Measurements from ENCODE around the gene CPAMD8. TPM values are rescaled to one million over a fixed set of nuclear protein-coding genes. Genes with fewer than 3 reads are reported as not detected.
"Not testable (repeated sequence)": the region's sequence is repeated elsewhere in the genome, so short reads cannot be mapped to it uniquely, and the experiment has no call there.

Gene CPAMD8
- total RNA-seq, 4 donors from 2014 or later = 5.4 to 9.7 (median 9.1) TPM

DNA sequence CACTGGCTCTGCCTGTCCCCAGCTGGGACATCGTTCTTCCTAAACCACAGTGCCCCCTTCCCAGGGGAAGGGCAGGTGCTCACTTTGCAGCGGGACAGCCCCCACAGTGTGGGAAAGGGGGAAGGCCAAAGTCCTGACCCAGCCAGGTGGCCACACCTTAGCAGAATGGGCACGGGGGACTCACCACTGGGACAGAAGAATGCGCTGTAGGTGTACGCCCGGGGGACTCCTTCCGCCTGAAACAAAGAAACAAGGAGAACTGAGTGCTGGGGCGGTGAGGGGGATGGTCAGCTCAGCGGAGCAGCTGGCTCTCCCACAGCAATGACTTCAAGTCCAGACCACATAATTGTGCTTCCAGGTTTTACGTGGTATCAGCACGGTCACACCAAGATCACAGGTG, 88.4 kb downstream of the CPAMD8 start:
- DNase-seq (ENCODE audit: low spot score in 2 of 2) = no peak
- TF ChIP-seq POLR2AphosphoS5 (IDR thresholded peaks at IDR 0.05) (no peak), POLR2A (IDR thresholded peaks at IDR 0.05) (no peak), EP300 (IDR thresholded peaks at IDR 0.05) (no peak)
- TF ChIP-seq, protein P1, sequence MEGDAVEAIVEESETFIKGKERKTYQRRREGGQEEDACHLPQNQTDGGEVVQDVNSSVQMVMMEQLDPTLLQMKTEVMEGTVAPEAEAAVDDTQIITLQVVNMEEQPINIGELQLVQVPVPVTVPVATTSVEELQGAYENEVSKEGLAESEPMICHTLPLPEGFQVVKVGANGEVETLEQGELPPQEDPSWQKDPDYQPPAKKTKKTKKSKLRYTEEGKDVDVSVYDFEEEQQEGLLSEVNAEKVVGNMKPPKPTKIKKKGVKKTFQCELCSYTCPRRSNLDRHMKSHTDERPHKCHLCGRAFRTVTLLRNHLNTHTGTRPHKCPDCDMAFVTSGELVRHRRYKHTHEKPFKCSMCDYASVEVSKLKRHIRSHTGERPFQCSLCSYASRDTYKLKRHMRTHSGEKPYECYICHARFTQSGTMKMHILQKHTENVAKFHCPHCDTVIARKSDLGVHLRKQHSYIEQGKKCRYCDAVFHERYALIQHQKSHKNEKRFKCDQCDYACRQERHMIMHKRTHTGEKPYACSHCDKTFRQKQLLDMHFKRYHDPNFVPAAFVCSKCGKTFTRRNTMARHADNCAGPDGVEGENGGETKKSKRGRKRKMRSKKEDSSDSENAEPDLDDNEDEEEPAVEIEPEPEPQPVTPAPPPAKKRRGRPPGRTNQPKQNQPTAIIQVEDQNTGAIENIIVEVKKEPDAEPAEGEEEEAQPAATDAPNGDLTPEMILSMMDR (IDR thresholded peaks at IDR 0.05) = no peak
- Histone ChIP-seq H3K4me1 (no peaks in the 10 kb centered on the region), H3K27ac (no peak overlapping the region), H3K27me3 (no peaks in the 10 kb centered on the region), H3K4me3 (no peak overlapping the region), H3K9me3 (peaks cover 8% of the 10 kb centered on the region), H3K36me3 (no peaks in the 10 kb centered on the region)
- WGBS = 82% methylated on average over 7 of the region's 11 CpGs

GRCh38 chr19:16937796-16938195, 88.8 kb downstream of the CPAMD8 start:
- H3K36me3 ChIP-seq; H3K27me3 ChIP-seq; H3K27ac ChIP-seq; H3K9me3 ChIP-seq; H3K4me1 ChIP-seq; H3K4me3 ChIP-seq; DNase-seq (ENCODE audit: low spot score in 2 of 2): not testable (repeated sequence)
- WGBS = 96% methylated on average over 12 of the region's 12 CpGs

DNA sequence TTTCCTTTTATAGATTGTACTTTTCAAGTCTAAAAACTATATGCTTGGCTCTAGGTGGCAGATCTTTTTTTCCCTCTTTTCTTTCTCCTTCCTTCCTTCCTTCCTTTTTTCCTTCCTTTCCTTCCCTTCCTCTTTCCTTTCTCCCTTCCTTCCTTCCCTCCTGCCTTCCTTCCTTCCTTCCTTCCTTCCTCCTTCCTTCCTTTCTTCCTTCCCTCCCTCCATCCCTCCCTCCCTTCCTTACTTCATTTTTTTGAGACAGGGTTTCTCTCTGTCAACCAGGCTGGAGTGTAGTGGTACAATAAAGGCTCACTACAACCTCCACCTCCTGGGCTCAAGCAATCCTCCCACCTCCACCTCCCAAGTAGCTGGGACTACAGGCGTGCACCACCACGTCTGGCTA, 89.7 kb downstream of the CPAMD8 start:
- Histone ChIP-seq H3K9me3 (peaks cover 8% of the 10 kb centered on the region), H3K36me3 (no peaks in the 10 kb centered on the region), H3K4me3 (no peak overlapping the region), H3K27me3 (no peaks in the 10 kb centered on the region), H3K4me1 (no peaks in the 10 kb centered on the region), H3K27ac (no peak overlapping the region)
- WGBS = 92% methylated on average over 2 of the region's 2 CpGs
- no peak for DNase-seq (ENCODE audit: low spot score in 2 of 2)
- TF ChIP-seq, protein P1 (IDR thresholded peaks at IDR 0.05) = no peak
- TF ChIP-seq POLR2AphosphoS5 (IDR thresholded peaks at IDR 0.05) (no peak), POLR2A (IDR thresholded peaks at IDR 0.05) (no peak), EP300 (IDR thresholded peaks at IDR 0.05) (no peak)

- H3K4me1 ChIP-seq = no peaks in the 10 kb centered on the region
- peaks cover 8% of the 10 kb centered on the region for H3K9me3 ChIP-seq
- no peak overlapping the region for H3K27ac ChIP-seq
- WGBS = 100% methylated on average over 1 of the region's 1 CpG
- H3K4me3 ChIP-seq = no peak overlapping the region
- H3K36me3 ChIP-seq = no peaks in the 10 kb centered on the region
- no peak for TF ChIP-seq POLR2AphosphoS5 (IDR thresholded peaks at IDR 0.05)
- TF ChIP-seq POLR2A (IDR thresholded peaks at IDR 0.05) = no peak
- no peak for TF ChIP-seq EP300 (IDR thresholded peaks at IDR 0.05)
- TF ChIP-seq, protein P1 (IDR thresholded peaks at IDR 0.05) = no peak
- no peak for DNase-seq (ENCODE audit: low spot score in 2 of 2)
- no peaks in the 10 kb centered on the region for H3K27me3 ChIP-seq
These were observed 92.1 kb downstream of the CPAMD8 start for GRCh38 chr19:16934489-16934888.

- TF ChIP-seq, protein P1 (IDR thresholded peaks at IDR 0.05) = no peak
- no peak for TF ChIP-seq POLR2AphosphoS5 (IDR thresholded peaks at IDR 0.05)
- TF ChIP-seq EP300 (IDR thresholded peaks at IDR 0.05) = no peak
- Histone ChIP-seq H3K4me1 (no peaks in the 10 kb centered on the region), H3K27me3 (no peaks in the 10 kb centered on the region), H3K36me3 (no peaks in the 10 kb centered on the region), H3K27ac (no peak overlapping the region), H3K4me3 (no peak overlapping the region), H3K9me3 (peaks cover 8% of the 10 kb centered on the region)
- 87% methylated on average over 3 of the region's 4 CpGs for WGBS
- DNase-seq (ENCODE audit: low spot score in 2 of 2) = no peak
These were observed 95.3 kb downstream of the CPAMD8 start for GRCh38 chr19:16931306-16931705.

DNA sequence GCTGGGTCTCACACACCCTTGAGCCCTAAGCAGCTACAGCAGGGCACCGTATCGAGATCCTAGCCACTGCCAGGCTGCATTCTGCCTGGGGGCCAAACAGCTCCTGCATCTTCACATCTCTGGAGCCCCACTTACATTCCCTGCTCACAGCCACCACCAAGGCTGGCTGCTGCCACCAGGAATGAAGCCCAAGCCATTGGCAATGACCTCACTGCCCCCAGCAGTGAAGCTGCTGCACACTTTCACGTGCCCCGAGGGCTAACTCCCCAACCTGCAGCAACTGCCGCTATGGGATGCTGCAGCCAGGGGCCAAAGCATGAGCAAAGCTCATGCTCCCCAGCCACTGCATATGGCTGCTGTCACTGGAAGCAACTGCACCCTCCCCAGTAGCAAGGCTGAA, 95.9 kb downstream of the CPAMD8 start:
- Histone ChIP-seq H3K27me3 (no peaks in the 10 kb centered on the region), H3K4me3 (no peak overlapping the region), H3K27ac (no peak overlapping the region), H3K9me3 (peaks cover 8% of the 10 kb centered on the region), H3K36me3 (no peaks in the 10 kb centered on the region), H3K4me1 (no peaks in the 10 kb centered on the region)
- TF ChIP-seq EP300 (IDR thresholded peaks at IDR 0.05) = no peak
- no peak for TF ChIP-seq POLR2A (IDR thresholded peaks at IDR 0.05)
- no peak for DNase-seq (ENCODE audit: low spot score in 2 of 2)
- WGBS = 93% methylated on average over 3 of the region's 5 CpGs

All from suprapubic skin (tissue), 4 donors.